ENCODE data around the gene TRPT1.

- TF ChIP-seq POLR2AphosphoS5 (IDR thresholded peaks at IDR 0.05; ENCODE audit: low read depth, low read length), result no peak
- TF ChIP-seq POLR2A (IDR thresholded peaks at IDR 0.05; ENCODE audit: low read depth, low read length), result no peak
These were observed 11.5 kb upstream of the TRPT1 start for GRCh38 chr11:64237484-64237951.
